ENCODE measurements around the gene TTLL5. TPM values are rescaled to one million over a fixed set of nuclear protein-coding genes. Genes with fewer than 3 reads are reported as not detected.
A peak's percentile ranks its signal among the peaks of the same experiment; 100 is the strongest.

TTLL5 gene
- polyA plus RNA-seq, 3 donors: 4.2 to 7.2 (median 4.7) TPM

DNA sequence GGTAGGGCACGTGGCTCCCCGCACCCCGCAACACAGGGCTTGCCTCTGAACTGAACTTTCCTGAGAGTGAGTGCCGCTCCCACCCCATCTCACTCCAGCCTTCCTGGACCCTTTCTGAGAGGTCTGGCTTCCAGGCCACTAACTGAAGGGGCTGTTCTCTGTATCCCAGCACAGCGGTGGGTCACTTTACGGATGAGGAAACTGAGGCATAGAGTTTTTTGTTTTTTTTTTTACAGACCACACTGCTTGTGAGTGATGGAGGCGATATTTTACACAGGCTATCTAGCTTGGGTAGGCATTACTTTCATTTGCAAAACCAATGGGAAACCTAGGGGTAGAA is 321.9 kb downstream of the TTLL5 start:
- DNase-seq: no peak
- Histone ChIP-seq H3K4me1 (ENCODE audit: control insufficient read depth in 1 of 2, insufficient read depth in 2 of 2, low read length in 2 of 2) (peaks cover 27 to 32% of the 10 kb centered on the region in 2 donors), H3K9ac (ENCODE audit: insufficient read depth, low read length, poor library complexity, severe bottlenecking) (no peak overlapping the region), H3K4me3 (replicated peaks in 1 of 3; ENCODE audit: low read depth in 2 of 3, low read length in 3 of 3) (peak overlapping the region in 2 of 3 experiments; percentile 48 to 83), H2AFZ (ENCODE audit: insufficient read depth, low read depth, low read length, poor library complexity, severe bottlenecking) (peak overlapping the region; percentile 95), H4K20me1 (ENCODE audit: insufficient read depth, low read length) (no peaks in the 10 kb centered on the region), H3K9me3 (replicated peaks in 1 of 2; ENCODE audit: control insufficient read depth in 1 of 2, insufficient read depth in 1 of 2, low read length in 2 of 2) (no peaks in the 10 kb centered on the region), H3K79me2 (ENCODE audit: insufficient read depth, low read length) (no peaks in the 10 kb centered on the region), H3K4me2 (replicated peaks; ENCODE audit: extremely low read depth, low read length, poor library complexity, severe bottlenecking) (peak overlapping the region; percentile 88), H3K27me3 (ENCODE audit: control insufficient read depth in 2 of 2, insufficient read depth in 2 of 2, low read length in 2 of 2) (peaks cover 0 to 11% of the 10 kb centered on the region in 2 donors), H3K27ac (ENCODE audit: low read depth in 1 of 2, low read length in 2 of 2) (no peak overlapping the region), H3K36me3 (replicated peaks in 1 of 2; ENCODE audit: control insufficient read depth in 1 of 2, insufficient read depth in 2 of 2, low read length in 2 of 2) (no peaks in the 10 kb centered on the region)
- H3K9me3 Mint-ChIP-seq: peaks cover 0 to 2% (median 0%) of the 10 kb centered on the region in 7 donors
- peaks cover 42% of the 10 kb centered on the region for H3K4me1 Mint-ChIP-seq
- 21% methylated on average over 3 of the region's 7 CpGs for WGBS (ENCODE audit: insufficient coverage)
- H3K4me3 Mint-ChIP-seq: peak overlapping the region; percentile 85 to 92
- peaks cover 17 to 40% (median 23%) of the 10 kb centered on the region in 3 donors for H3K27me3 Mint-ChIP-seq (ENCODE audit: low read depth in 3 of 3)
- peaks cover 0 to 1% of the 10 kb centered on the region in 2 donors for H3K36me3 Mint-ChIP-seq
- TF ChIP-seq CTCF (IDR thresholded peaks at IDR 0.05): no peak
- peak overlapping the region in 1 of 7 donors; percentile 46 for H3K27ac Mint-ChIP-seq
- intact Hi-C loops (cut with micrococcal nuclease): loop anchor here (2.0 to 10.0 kb wide), 3 partner anchors 169 to 408 kb away; partner anchors contain the start of genes FLVCR2 (in 1 of the 2) and GPATCH2L (in 1 of the 2)

DNA sequence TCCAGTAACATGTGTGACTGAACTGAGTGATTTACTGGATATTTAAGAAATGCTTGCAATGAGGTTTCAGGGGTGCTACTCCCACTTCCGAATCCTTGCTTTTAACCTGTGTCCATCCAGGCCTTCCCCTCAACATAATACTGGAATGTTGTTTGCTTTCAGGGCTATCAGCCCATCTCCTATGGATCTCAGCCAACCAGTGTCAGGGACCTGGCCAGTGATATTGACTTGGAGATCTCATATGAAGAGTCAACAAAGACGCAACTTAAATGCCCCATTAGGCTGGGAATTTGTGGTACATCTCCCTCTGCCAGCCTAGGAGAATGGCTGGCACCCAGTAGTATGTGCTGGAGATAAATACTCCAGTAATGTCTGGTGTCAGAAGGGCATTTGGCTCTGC is 323.6 kb downstream of the TTLL5 start:
- Histone ChIP-seq H3K9me3 (replicated peaks in 1 of 2; ENCODE audit: control insufficient read depth in 1 of 2, insufficient read depth in 1 of 2, low read length in 2 of 2) (no peaks in the 10 kb centered on the region), H4K20me1 (ENCODE audit: insufficient read depth, low read length) (no peaks in the 10 kb centered on the region), H3K79me2 (ENCODE audit: insufficient read depth, low read length) (no peaks in the 10 kb centered on the region), H3K4me1 (ENCODE audit: control insufficient read depth in 1 of 2, insufficient read depth in 2 of 2, low read length in 2 of 2) (peaks cover 24 to 32% of the 10 kb centered on the region in 2 donors), H3K4me2 (replicated peaks; ENCODE audit: extremely low read depth, low read length, poor library complexity, severe bottlenecking) (no peak overlapping the region), H3K27ac (ENCODE audit: low read depth in 1 of 2, low read length in 2 of 2) (no peak overlapping the region), H3K27me3 (ENCODE audit: control insufficient read depth in 2 of 2, insufficient read depth in 2 of 2, low read length in 2 of 2) (peaks cover 0 to 11% of the 10 kb centered on the region in 2 donors), H3K9ac (ENCODE audit: insufficient read depth, low read length, poor library complexity, severe bottlenecking) (no peak overlapping the region), H2AFZ (ENCODE audit: insufficient read depth, low read depth, low read length, poor library complexity, severe bottlenecking) (no peak overlapping the region), H3K36me3 (replicated peaks in 1 of 2; ENCODE audit: control insufficient read depth in 1 of 2, insufficient read depth in 2 of 2, low read length in 2 of 2) (no peaks in the 10 kb centered on the region), H3K4me3 (replicated peaks in 1 of 3; ENCODE audit: low read depth in 2 of 3, low read length in 3 of 3) (no peak overlapping the region)
- intact Hi-C loops (cut with micrococcal nuclease): loop anchor here (5.0 to 10.0 kb wide), 2 partner anchors 168 to 410 kb away; partner anchors contain the start of genes FLVCR2 (in 1 of the 2) and GPATCH2L (in 1 of the 2)
- Mint-ChIP-seq H3K27me3 (ENCODE audit: low read depth in 3 of 3) (peaks cover 15 to 31% (median 20%) of the 10 kb centered on the region in 3 donors), H3K27ac (peak overlapping the region in 1 of 7 donors; percentile 76), H3K36me3 (peaks cover 0 to 1% of the 10 kb centered on the region in 2 donors), H3K4me3 (no peak overlapping the region), H3K4me1 (peaks cover 28% of the 10 kb centered on the region), H3K9me3 (peaks cover 0 to 2% (median 0%) of the 10 kb centered on the region in 7 donors)
- no peak for DNase-seq
- TF ChIP-seq CTCF (IDR thresholded peaks at IDR 0.05): no peak
- WGBS (ENCODE audit: insufficient coverage): 86% methylated on average over 2 of the region's 2 CpGs

Data from CD14-positive monocyte (primary cell).